ENCODE measurements around the gene UMODL1.

Gene UMODL1

GRCh38 chr21:42080788-42081083 lies 9.6 kb downstream of the UMODL1 start:
- no peak for DNase-seq

GRCh38 chr21:42081138-42081537 lies 10.0 kb downstream of the UMODL1 start:
- DNase-seq = no peak

- DNase-seq = no peak
Measured at GRCh38 chr21:42081931-42082381, 10.8 kb downstream of the UMODL1 start.

- DNase-seq = no peak
Measured at GRCh38 chr21:42082501-42083360, 11.6 kb downstream of the UMODL1 start.

GRCh38 chr21:42083361-42083690 lies 12.2 kb downstream of the UMODL1 start:
- no peak for DNase-seq

- no peak for DNase-seq
Measured at GRCh38 chr21:42084079-42084478, 13.0 kb downstream of the UMODL1 start.

- no peak for DNase-seq
Measured at GRCh38 chr21:42085246-42086077, 14.3 kb downstream of the UMODL1 start.

GRCh38 chr21:42086969-42087368 lies 15.9 kb downstream of the UMODL1 start:
- DNase-seq = no peak

GRCh38 chr21:42088148-42088547 lies 17.0 kb downstream of the UMODL1 start:
- DNase-seq = no peak

GRCh38 chr21:42088658-42089057 lies 17.5 kb downstream of the UMODL1 start:
- no peak for DNase-seq

GRCh38 chr21:42089093-42089631 lies 18.0 kb downstream of the UMODL1 start:
- no peak for DNase-seq

- no peak for DNase-seq
Measured at GRCh38 chr21:42089665-42090310, 18.7 kb downstream of the UMODL1 start.

GRCh38 chr21:42091899-42092508 lies 20.9 kb downstream of the UMODL1 start:
- DNase-seq = no peak

- DNase-seq = no peak
Measured at GRCh38 chr21:42092771-42093170, 21.7 kb downstream of the UMODL1 start.

- DNase-seq = no peak
Measured at GRCh38 chr21:42093186-42093585, 22.1 kb downstream of the UMODL1 start.

GRCh38 chr21:42093991-42094421 lies 22.9 kb downstream of the UMODL1 start:
- no peak for DNase-seq

GRCh38 chr21:42094811-42095210 lies 23.7 kb downstream of the UMODL1 start:
- DNase-seq = no peak

- DNase-seq = no peak
Measured at GRCh38 chr21:42095581-42095980, 24.5 kb downstream of the UMODL1 start.

- DNase-seq = no peak
Measured at GRCh38 chr21:42096566-42096965, 25.4 kb downstream of the UMODL1 start.

- DNase-seq = no peak
Measured at GRCh38 chr21:42097274-42097673, 26.2 kb downstream of the UMODL1 start.

- DNase-seq = no peak
Measured at GRCh38 chr21:42097860-42098454, 26.8 kb downstream of the UMODL1 start.

GRCh38 chr21:42098957-42099505 lies 27.9 kb downstream of the UMODL1 start:
- DNase-seq = no peak
